ENCODE data around the gene CDC42BPG. TPM values are rescaled to one million over a fixed set of nuclear protein-coding genes. Genes with fewer than 3 reads are reported as not detected.

CDC42BPG gene
- polyA plus RNA-seq, 1 donor from 2014 or later = not detected

GRCh38 chr11:64792482-64792881, 52.0 kb downstream of the CDC42BPG start:
- Histone ChIP-seq H3K4me2 (ENCODE audit: low read length) (no peak overlapping the region), H3K27ac (ENCODE audit: low read length) (no peak overlapping the region), H3K79me2 (replicated peaks; ENCODE audit: insufficient read depth, low read length) (no peaks in the 10 kb centered on the region), H3K9ac (ENCODE audit: low read length) (no peak overlapping the region), H3K27me3 (ENCODE audit: insufficient read depth, low read depth, low read length) (no peaks in the 10 kb centered on the region), H2AFZ (ENCODE audit: low read depth, low read length) (no peak overlapping the region), H3K9me3 (ENCODE audit: low read length) (no peaks in the 10 kb centered on the region), H3F3A (ENCODE audit: insufficient read depth, low read length, poor library complexity, severe bottlenecking) (no peaks in the 10 kb centered on the region), H3K36me3 (ENCODE audit: insufficient read depth, low read length) (no peaks in the 10 kb centered on the region), H3K9me2 (ENCODE audit: insufficient read depth, low read length) (no peaks in the 10 kb centered on the region), H3K4me3 (ENCODE audit: low read length) (no peak overlapping the region), H4K20me1 (ENCODE audit: insufficient read depth) (no peaks in the 10 kb centered on the region)
- TF ChIP-seq MXI1 (conservative IDR thresholded peaks at IDR 0.05; ENCODE audit: poor library complexity, severe bottlenecking) (no peak), SMC3 (conservative IDR thresholded peaks at IDR 0.05; ENCODE audit: poor library complexity) (no peak), CTCF (IDR thresholded peaks at IDR 0.05; ENCODE audit: poor library complexity, severe bottlenecking) (no peak), EP300 (conservative IDR thresholded peaks at IDR 0.05; ENCODE audit: poor library complexity, severe bottlenecking) (no peak), POLR2AphosphoS5 (IDR thresholded peaks at IDR 0.05) (no peak), EZH2 (IDR thresholded peaks at IDR 0.05; ENCODE audit: borderline replicate concordance, insufficient read depth, low read length, poor library complexity, severe bottlenecking) (no peak)

- Histone ChIP-seq H3K79me2 (replicated peaks; ENCODE audit: insufficient read depth, low read length) (no peaks in the 10 kb centered on the region), H3K27ac (ENCODE audit: low read length) (no peak overlapping the region), H3K4me3 (ENCODE audit: low read length) (no peak overlapping the region), H3K27me3 (ENCODE audit: insufficient read depth, low read depth, low read length) (no peaks in the 10 kb centered on the region), H3K9ac (ENCODE audit: low read length) (no peak overlapping the region), H3K4me2 (ENCODE audit: low read length) (no peak overlapping the region), H3F3A (ENCODE audit: insufficient read depth, low read length, poor library complexity, severe bottlenecking) (no peaks in the 10 kb centered on the region), H2AFZ (ENCODE audit: low read depth, low read length) (no peak overlapping the region), H3K9me2 (ENCODE audit: insufficient read depth, low read length) (no peaks in the 10 kb centered on the region), H4K20me1 (ENCODE audit: insufficient read depth) (no peaks in the 10 kb centered on the region), H3K36me3 (ENCODE audit: insufficient read depth, low read length) (no peaks in the 10 kb centered on the region), H3K9me3 (ENCODE audit: low read length) (no peaks in the 10 kb centered on the region)
- TF ChIP-seq RAD21 (conservative IDR thresholded peaks at IDR 0.05) (no peak), SMC3 (conservative IDR thresholded peaks at IDR 0.05; ENCODE audit: poor library complexity) (no peak), POLR2AphosphoS5 (IDR thresholded peaks at IDR 0.05) (no peak), CTCF (IDR thresholded peaks at IDR 0.05; ENCODE audit: poor library complexity, severe bottlenecking) (no peak), EP300 (conservative IDR thresholded peaks at IDR 0.05; ENCODE audit: poor library complexity, severe bottlenecking) (no peak)
Measured at GRCh38 chr11:64791781-64792291, 52.6 kb downstream of the CDC42BPG start.
